ENCODE measurements around the gene CRYZL1.

The CRYZL1 gene

GRCh38 chr21:33549848-33550771, 91.4 kb downstream of the CRYZL1 start:
- TF ChIP-seq CTCF (IDR thresholded peaks at IDR 0.05; ENCODE audit: low read depth, low read length, missing control alignments) = no peak
- H3K4me3 ChIP-seq (ENCODE audit: low read depth, low read length) = no peak overlapping the region
- DNase-seq (ENCODE audit: low read depth) = no peak

GRCh38 chr21:33546086-33546485, 95.5 kb downstream of the CRYZL1 start:
- H3K4me3 ChIP-seq (ENCODE audit: low read depth, low read length) = no peak overlapping the region
- no peak for DNase-seq (ENCODE audit: low read depth)
- no peak for TF ChIP-seq CTCF (IDR thresholded peaks at IDR 0.05; ENCODE audit: low read depth, low read length, missing control alignments)

GRCh38 chr21:33544451-33545195, 96.9 kb downstream of the CRYZL1 start:
- H3K4me3 ChIP-seq (ENCODE audit: low read depth, low read length) = peak overlapping the region; percentile 68
- no peak for TF ChIP-seq CTCF (IDR thresholded peaks at IDR 0.05; ENCODE audit: low read depth, low read length, missing control alignments)
- no peak for DNase-seq (ENCODE audit: low read depth)

DNA sequence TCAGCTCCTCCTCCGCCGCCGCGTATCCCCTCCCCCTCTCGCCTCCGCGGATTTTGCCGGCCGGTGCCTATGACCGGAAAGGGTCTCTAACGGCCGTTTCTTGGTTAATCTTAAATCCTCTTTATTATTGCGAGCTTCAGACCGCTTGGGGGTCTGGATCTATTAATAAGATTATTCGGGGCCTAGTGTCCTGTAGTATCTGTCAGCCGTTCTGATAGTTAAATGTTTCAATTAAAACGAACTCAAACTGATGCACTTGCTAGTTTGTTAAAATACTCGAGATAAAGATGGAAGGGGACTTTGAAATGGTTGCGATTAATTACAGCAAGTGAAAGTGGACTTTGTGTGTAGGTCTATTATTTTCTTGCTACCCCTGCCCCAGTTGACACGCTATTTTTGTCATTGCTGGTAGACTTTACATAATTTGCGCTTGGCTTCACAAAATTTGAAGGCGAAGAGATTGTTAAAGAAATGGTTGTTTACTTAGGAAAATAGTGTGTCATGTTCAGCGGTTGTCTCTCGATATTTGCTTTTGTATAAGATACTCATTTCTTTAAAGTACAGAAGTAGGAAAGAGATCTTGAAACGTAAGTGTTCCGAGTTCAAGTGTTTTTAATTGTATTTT, 97.9 kb downstream of the CRYZL1 start:
- DNase-seq (ENCODE audit: low read depth) = no peak
- no peak for TF ChIP-seq CTCF (IDR thresholded peaks at IDR 0.05; ENCODE audit: low read depth, low read length, missing control alignments)

DNA sequence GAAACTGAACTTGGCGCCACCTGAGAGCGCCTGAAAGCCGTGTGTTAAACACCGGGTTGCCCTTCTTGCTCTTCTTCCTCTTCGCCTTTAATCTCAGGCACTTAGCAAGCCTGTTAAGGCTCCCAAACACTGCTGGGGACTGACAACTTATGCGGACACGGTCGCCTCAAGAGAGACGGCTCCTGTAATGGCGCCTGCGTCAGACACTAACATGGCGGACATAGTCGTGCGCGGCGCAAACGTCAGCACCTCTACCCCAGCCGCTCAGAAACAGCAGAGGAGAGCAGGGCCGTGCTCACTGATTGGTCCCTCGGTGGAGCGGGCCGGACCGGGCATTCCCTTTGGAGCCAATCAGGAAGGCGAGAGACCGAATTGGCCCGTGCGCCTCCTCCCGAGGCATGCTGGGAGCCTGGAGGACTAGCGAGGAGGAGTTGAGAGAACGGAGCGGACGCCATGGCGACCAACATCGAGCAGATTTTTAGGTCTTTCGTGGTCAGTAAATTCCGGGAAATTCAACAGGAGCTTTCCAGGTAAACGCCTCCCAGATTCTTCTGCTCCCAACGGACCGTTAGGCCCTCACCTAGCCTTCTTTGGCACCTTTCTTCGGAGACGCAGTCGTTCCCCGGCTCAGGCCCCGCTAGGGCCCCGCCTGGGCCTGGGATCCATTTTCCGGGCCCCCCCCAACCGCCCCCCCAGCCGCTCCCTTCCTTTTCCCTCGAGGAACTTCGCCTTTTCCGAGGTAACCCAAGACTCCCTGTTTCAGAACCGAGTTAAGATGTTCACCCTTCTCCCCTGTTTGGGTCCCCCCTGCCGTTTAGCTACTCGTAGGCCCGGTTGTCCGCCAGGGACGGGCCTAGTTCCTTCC, 98.7 kb downstream of the CRYZL1 start, which contains the start of gene SON:
TSS of gene SON (plus strand) at position 399 of the 865 bp plus-strand sequence. CDS start at position 454, 55 bp downstream.
- peak; percentile 96 for DNase-seq (ENCODE audit: low read depth)
- no peak for TF ChIP-seq CTCF (IDR thresholded peaks at IDR 0.05; ENCODE audit: low read depth, low read length, missing control alignments)
- peak within 1 kb of the TSS; percentile 68 for H3K4me3 ChIP-seq (ENCODE audit: low read depth, low read length)

More for the DNA sequence above, 97.9 kb downstream of the CRYZL1 start:
- H3K4me3 ChIP-seq (ENCODE audit: low read depth, low read length) = peak overlapping the region; percentile 68

Data from GM12864 (cell line).